GM19193 (cell line): ENCODE results near the gene SLC37A1.

Experiments
- POLR2A ChIP-seq: IDR thresholded peaks from 4 replicates; pipeline ENCODE4 v1.6.1; 2011; ENCODE audit not compliant: insufficient read depth, insufficient read length; ENCODE audit errors: extremely low read depth

SLC37A1 gene

GRCh38 chr21:42512346-42513034 lies 1.2 kb upstream of the SLC37A1 start:
- TF ChIP-seq POLR2A = no peak

- peak; percentile 71 for TF ChIP-seq POLR2A
These were observed 582 bp downstream of the SLC37A1 start for GRCh38 chr21:42513985-42514882.

- TF ChIP-seq POLR2A = no peak
These were observed 1.2 kb downstream of the SLC37A1 start for GRCh38 chr21:42514883-42515228.

- no peak for TF ChIP-seq POLR2A
These were observed 2.3 kb downstream of the SLC37A1 start for GRCh38 chr21:42515708-42516502.

GRCh38 chr21:42518215-42518614 lies 4.6 kb downstream of the SLC37A1 start:
- TF ChIP-seq POLR2A = no peak

GRCh38 chr21:42518626-42519025 lies 5.0 kb downstream of the SLC37A1 start:
- no peak for TF ChIP-seq POLR2A

- no peak for TF ChIP-seq POLR2A
These were observed 7.1 kb downstream of the SLC37A1 start for GRCh38 chr21:42520628-42521253.

GRCh38 chr21:42521384-42521783 lies 7.7 kb downstream of the SLC37A1 start:
- TF ChIP-seq POLR2A = no peak

- TF ChIP-seq POLR2A = no peak
These were observed 8.2 kb downstream of the SLC37A1 start for GRCh38 chr21:42521805-42522204.

- TF ChIP-seq POLR2A = no peak
These were observed 8.6 kb downstream of the SLC37A1 start for GRCh38 chr21:42522271-42522670.

GRCh38 chr21:42522771-42523170 lies 9.1 kb downstream of the SLC37A1 start:
- no peak for TF ChIP-seq POLR2A

- no peak for TF ChIP-seq POLR2A
These were observed 9.6 kb downstream of the SLC37A1 start for GRCh38 chr21:42523211-42523610.

- TF ChIP-seq POLR2A = no peak
These were observed 10.3 kb downstream of the SLC37A1 start for GRCh38 chr21:42523941-42524340.

GRCh38 chr21:42524341-42525028 lies 10.8 kb downstream of the SLC37A1 start:
- no peak for TF ChIP-seq POLR2A
